Type B pancreatic cell (in vitro differentiated cells): ENCODE results near the gene ZNF25. TPM values are rescaled to one million over a fixed set of nuclear protein-coding genes. Genes with fewer than 3 reads are reported as not detected.

ENCODE experiments used
- DNase-seq: peaks from one replicate; pipeline ENCODE4 v3.0.0; 2021; ENCODE audit warnings: mixed read lengths; ENCODE audit not compliant: unreplicated experiment; ENCODE audit errors: extremely low spot score
- H3K27ac Mint-ChIP-seq: 2 replicates; pipeline ENCODE4 v1.8.0; 2021; ENCODE audit warnings: mild to moderate bottlenecking, mixed read lengths
- H3K27me3 Mint-ChIP-seq: 2 replicates; pipeline ENCODE4 v1.8.0; 2021; ENCODE audit warnings: mixed read lengths
- H3K36me3 Mint-ChIP-seq: 2 replicates; pipeline ENCODE4 v1.8.0; 2021; ENCODE audit warnings: mixed read lengths
- H3K4me1 Mint-ChIP-seq: one replicate; pipeline ENCODE4 v1.8.0; 2021; ENCODE audit warnings: mixed read lengths; ENCODE audit not compliant: unreplicated experiment
- H3K4me3 Mint-ChIP-seq: 2 replicates; pipeline ENCODE4 v1.8.0; 2021; ENCODE audit warnings: mild to moderate bottlenecking, mixed read lengths
- H3K9me3 Mint-ChIP-seq: 2 replicates; pipeline ENCODE4 v1.8.0; 2021; ENCODE audit warnings: mixed read lengths
- total RNA-seq: library from RNA; stranded (reverse); gene quantifications from 2 replicates; pipeline ENCODE4 v1.2.1, GENCODE V29; 2021; ENCODE audit warnings: low replicate concordance
- TF ChIP-seq, protein P1 (sequence below): fragments of 200-600 bp; sonication (generic); conservative IDR thresholded peaks from 2 replicates; pipeline ENCODE4 v1.5.0; 2021; ENCODE audit warnings: antibody characterized with exemption, mild to moderate bottlenecking

ZNF25 gene
- total RNA-seq, 1 donor from 2014 or later: 6.9 TPM

DNA sequence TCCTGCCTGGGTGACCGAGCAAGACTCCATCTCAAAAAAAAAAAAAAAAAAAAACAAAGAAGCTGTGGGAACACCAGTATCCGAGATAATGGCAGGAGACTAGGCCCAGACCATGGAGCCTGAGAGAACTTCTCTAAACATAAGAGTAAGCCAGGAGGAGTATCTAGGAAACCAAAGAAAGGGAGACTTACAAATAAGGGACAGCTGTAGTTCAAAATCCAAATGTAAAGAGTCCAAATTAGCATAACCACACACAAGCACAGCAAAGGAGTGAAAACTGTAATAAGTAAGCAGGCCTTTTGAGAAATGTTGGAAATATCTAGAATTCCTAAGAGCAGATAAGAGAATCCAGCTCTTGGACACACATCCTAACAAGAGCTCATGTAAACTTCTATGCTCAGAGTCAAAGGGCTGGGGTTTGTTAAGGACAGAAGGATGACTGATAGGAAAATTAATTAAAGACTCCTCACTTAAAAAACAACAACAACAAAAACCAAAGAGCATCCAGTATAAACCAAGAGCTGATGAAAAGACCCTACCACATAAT is 15.8 kb downstream of the ZNF25 start:
- H3K36me3 Mint-ChIP-seq: peaks cover 36% of the 10 kb centered on the region
- no peak overlapping the region for H3K27ac Mint-ChIP-seq
- no peaks in the 10 kb centered on the region for H3K27me3 Mint-ChIP-seq
- no peak overlapping the region for H3K4me3 Mint-ChIP-seq
- TF ChIP-seq, protein P1, sequence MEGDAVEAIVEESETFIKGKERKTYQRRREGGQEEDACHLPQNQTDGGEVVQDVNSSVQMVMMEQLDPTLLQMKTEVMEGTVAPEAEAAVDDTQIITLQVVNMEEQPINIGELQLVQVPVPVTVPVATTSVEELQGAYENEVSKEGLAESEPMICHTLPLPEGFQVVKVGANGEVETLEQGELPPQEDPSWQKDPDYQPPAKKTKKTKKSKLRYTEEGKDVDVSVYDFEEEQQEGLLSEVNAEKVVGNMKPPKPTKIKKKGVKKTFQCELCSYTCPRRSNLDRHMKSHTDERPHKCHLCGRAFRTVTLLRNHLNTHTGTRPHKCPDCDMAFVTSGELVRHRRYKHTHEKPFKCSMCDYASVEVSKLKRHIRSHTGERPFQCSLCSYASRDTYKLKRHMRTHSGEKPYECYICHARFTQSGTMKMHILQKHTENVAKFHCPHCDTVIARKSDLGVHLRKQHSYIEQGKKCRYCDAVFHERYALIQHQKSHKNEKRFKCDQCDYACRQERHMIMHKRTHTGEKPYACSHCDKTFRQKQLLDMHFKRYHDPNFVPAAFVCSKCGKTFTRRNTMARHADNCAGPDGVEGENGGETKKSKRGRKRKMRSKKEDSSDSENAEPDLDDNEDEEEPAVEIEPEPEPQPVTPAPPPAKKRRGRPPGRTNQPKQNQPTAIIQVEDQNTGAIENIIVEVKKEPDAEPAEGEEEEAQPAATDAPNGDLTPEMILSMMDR: no peak
- DNase-seq: no peak
- no peaks in the 10 kb centered on the region for H3K4me1 Mint-ChIP-seq
- peaks cover 12% of the 10 kb centered on the region for H3K9me3 Mint-ChIP-seq

DNA sequence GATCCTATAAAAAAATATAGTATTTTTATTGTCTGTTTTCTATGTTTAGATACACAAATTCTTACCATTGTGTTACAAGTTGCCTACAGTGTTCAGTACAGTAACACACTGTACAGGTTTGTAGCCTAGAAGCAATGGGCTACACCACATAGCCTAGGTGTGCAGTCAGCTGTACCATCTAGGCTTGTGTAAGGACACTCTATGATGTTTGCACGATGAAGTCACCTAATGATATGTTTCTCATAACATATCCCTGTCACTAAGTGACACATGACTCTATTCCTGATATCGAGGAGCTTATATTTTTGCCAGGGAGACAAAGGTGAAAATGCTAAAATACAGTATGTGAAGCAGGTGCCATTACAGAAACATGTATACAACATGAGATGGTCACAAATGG is 18.6 kb downstream of the ZNF25 start:
- no peaks in the 10 kb centered on the region for H3K27me3 Mint-ChIP-seq
- TF ChIP-seq, protein P1: no peak
- H3K27ac Mint-ChIP-seq: no peak overlapping the region
- H3K4me3 Mint-ChIP-seq: no peak overlapping the region
- no peak for DNase-seq
- no peaks in the 10 kb centered on the region for H3K4me1 Mint-ChIP-seq
- H3K36me3 Mint-ChIP-seq: peaks cover 50% of the 10 kb centered on the region
- peaks cover 5% of the 10 kb centered on the region for H3K9me3 Mint-ChIP-seq

DNA sequence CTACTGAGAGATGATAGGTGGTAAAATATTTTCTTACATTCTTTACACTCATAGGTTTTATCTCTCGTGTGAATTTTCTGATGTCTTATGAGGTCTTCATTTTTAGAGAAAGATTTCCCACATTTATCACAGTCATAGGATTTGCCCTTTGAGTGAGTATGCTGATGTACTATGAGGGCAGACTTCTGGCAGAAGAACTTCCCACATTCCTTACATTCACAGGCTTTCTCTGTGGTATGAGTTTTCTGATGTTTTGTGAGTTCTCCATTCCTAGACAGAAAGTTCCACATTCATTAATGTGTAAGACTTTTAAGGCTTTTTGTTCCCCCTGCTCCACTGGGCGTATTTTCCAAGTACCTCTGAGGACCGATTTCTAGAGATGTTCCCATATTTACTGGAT is 23.5 kb downstream of the ZNF25 start:
- H3K27me3 Mint-ChIP-seq: no peaks in the 10 kb centered on the region
- TF ChIP-seq, protein P1: no peak
- no peak for DNase-seq
- H3K4me1 Mint-ChIP-seq: no peaks in the 10 kb centered on the region
- no peak overlapping the region for H3K27ac Mint-ChIP-seq
- H3K36me3 Mint-ChIP-seq: peaks cover 63% of the 10 kb centered on the region
- peaks cover 2% of the 10 kb centered on the region for H3K9me3 Mint-ChIP-seq
- no peak overlapping the region for H3K4me3 Mint-ChIP-seq

DNA sequence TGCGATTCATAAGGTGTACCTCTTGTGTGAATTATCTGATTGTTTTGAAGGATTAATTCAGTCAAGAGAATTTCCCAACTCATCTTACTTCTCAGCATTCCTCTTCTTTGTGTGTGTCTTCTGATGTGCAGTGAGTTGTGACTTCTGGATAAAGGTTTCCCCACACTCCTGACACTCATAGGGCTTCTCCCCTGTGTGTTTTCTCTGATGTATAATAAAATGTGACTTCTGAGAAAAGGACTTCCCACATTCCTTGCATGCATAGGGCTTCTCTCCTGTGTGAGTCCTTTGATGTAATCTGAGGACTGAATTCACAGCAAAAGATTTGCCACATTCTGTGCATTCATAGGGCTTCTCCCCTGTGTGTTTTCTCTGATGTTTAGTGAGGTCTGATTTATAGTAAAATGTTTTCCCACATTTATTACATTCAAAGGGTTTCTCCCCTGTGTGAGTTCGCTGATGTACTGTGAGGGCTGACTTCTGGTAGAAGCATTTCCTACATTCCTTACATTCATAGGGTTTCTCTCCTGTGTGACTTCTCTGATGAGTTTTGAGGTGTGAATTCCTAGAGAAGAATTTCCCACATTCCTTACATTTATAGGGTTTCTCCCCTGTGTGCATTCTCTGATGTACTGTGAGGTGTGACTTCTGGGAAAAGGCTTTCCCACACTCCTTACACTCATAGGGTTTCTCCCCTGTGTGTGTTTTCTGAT is 24.2 kb downstream of the ZNF25 start:
- H3K4me3 Mint-ChIP-seq: no peak overlapping the region
- no peaks in the 10 kb centered on the region for H3K4me1 Mint-ChIP-seq
- no peak for DNase-seq
- no peaks in the 10 kb centered on the region for H3K9me3 Mint-ChIP-seq
- peaks cover 58% of the 10 kb centered on the region for H3K36me3 Mint-ChIP-seq
- TF ChIP-seq, protein P1: no peak
- H3K27ac Mint-ChIP-seq: no peak overlapping the region
- H3K27me3 Mint-ChIP-seq: no peaks in the 10 kb centered on the region

DNA sequence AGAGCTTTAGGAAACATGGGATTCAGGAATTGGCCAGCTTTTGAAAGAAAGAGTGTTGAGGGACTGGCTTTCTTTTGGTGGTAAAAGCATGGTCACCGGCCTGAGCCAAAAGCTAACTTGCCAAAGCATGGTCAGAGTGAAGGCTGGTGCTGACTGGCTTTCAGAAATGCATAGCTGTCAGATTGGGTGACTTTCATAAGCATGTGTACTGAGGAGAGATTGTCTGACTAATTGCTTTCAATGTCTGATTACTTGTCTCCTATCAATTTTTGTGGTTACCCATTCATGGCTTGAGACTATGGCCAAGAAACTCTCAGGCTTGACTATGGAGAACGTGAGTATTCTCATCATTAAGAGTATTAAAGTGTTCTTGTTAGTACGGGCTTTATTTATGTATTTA is 28.2 kb downstream of the ZNF25 start:
- Mint-ChIP-seq H3K27ac (no peak overlapping the region), H3K27me3 (no peaks in the 10 kb centered on the region), H3K4me3 (no peak overlapping the region), H3K9me3 (peaks cover 1% of the 10 kb centered on the region), H3K36me3 (peaks cover 28% of the 10 kb centered on the region), H3K4me1 (no peaks in the 10 kb centered on the region)
- DNase-seq: no peak
- TF ChIP-seq, protein P1: no peak
